ENCODE results near the gene TMEM39B. TPM values are rescaled to one million over a fixed set of nuclear protein-coding genes. Genes with fewer than 3 reads are reported as not detected.
"Not testable (repeated sequence)": the region's sequence is repeated elsewhere in the genome, so short reads cannot be mapped to it uniquely, and the experiment has no call there.

TMEM39B gene
- total RNA-seq, 1 experiment from 2014 or later, result 30.4 TPM

- intact Hi-C loops (cut with micrococcal nuclease; ENCODE audit: unreplicated experiment), result no loop called here
- no peak for DNase-seq (ENCODE audit: low spot score)
- Histone ChIP-seq H3K4me3 (ENCODE audit: low read depth, low read length, poor library complexity, severe bottlenecking) (no peak overlapping the region), H3K4me1 (ENCODE audit: insufficient read depth, low read length, poor library complexity, severe bottlenecking) (no peaks in the 10 kb centered on the region), H3K27ac (ENCODE audit: low read depth, low read length, poor library complexity, severe bottlenecking) (no peak overlapping the region), H3K9me3 (ENCODE audit: low read depth, low read length, poor library complexity, severe bottlenecking) (no peaks in the 10 kb centered on the region), H3K27me3 (replicated peaks; ENCODE audit: insufficient read depth, low read depth, low read length, poor library complexity) (no peaks in the 10 kb centered on the region), H3K36me3 (ENCODE audit: insufficient read depth, low read length, poor library complexity, severe bottlenecking) (peaks cover 35% of the 10 kb centered on the region)
- POLR2A ChIA-PET (ENCODE audit: low non-redundant PET), result no interaction called here
- CTCF ChIA-PET, result interaction anchor here (0.9 kb wide), 1 partner anchor 8 kb away, joined by 3 read pairs; no protein-coding TSS in a partner anchor
- no peak for TF ChIP-seq EZH2 (IDR thresholded peaks at IDR 0.05; ENCODE audit: borderline replicate concordance, low read depth, low read length, poor library complexity, severe bottlenecking)
- no peak for TF ChIP-seq CTCF (conservative IDR thresholded peaks at IDR 0.05; ENCODE audit: low read depth, low read length)
- no TSS peak for BruUV-seq (replicated peaks)
These were observed 9.3 kb downstream of the TMEM39B start for GRCh38 chr1:32082022-32082421.

- H3K27me3 ChIP-seq (replicated peaks; ENCODE audit: insufficient read depth, low read depth, low read length, poor library complexity); POLR2A ChIA-PET (ENCODE audit: low non-redundant PET); H3K27ac ChIP-seq (ENCODE audit: low read depth, low read length, poor library complexity, severe bottlenecking); H3K4me3 ChIP-seq (ENCODE audit: low read depth, low read length, poor library complexity, severe bottlenecking); H3K9me3 ChIP-seq (ENCODE audit: low read depth, low read length, poor library complexity, severe bottlenecking); H3K4me1 ChIP-seq (ENCODE audit: insufficient read depth, low read length, poor library complexity, severe bottlenecking); BruUV-seq (replicated peaks); intact Hi-C loops (cut with micrococcal nuclease; ENCODE audit: unreplicated experiment); DNase-seq (ENCODE audit: low spot score): not testable (repeated sequence)
- H3K36me3 ChIP-seq (ENCODE audit: insufficient read depth, low read length, poor library complexity, severe bottlenecking), result peaks cover 22% of the 10 kb centered on the region
- CTCF ChIA-PET, result interaction anchor here (0.7 kb wide), 1 partner anchor 143 kb away, joined by 4 read pairs; no protein-coding TSS in a partner anchor
These were observed 13.6 kb downstream of the TMEM39B start for GRCh38 chr1:32086381-32086780.

DNA sequence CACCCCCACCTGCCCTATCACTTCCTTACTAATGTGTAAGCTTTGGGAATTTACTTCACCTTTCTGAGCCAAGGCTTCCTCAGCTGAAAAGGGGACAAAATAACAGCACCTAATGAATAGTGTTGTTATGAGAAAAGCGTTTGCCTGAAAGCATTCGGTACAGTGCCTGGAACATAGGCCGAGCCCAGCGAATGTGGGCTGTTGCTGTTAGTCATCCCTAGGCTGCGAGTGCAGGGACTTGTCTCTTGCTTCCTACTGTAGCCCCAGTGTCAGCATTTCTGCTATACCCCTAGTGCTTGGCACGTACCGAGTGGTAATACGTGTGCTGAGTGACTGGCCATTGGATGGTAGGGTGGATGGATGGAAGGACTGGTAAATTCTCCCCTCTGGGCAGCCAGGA lies 18.4 kb downstream of the TMEM39B start:
- peaks cover 45% of the 10 kb centered on the region for H3K36me3 ChIP-seq (ENCODE audit: insufficient read depth, low read length, poor library complexity, severe bottlenecking)
- ChIA-PET POLR2A (ENCODE audit: low non-redundant PET) (no interaction called here), CTCF (no interaction called here)
- no peaks in the 10 kb centered on the region for H3K4me1 ChIP-seq (ENCODE audit: insufficient read depth, low read length, poor library complexity, severe bottlenecking)
- no peak for TF ChIP-seq CTCF (conservative IDR thresholded peaks at IDR 0.05; ENCODE audit: low read depth, low read length)
- no peak for TF ChIP-seq EZH2 (IDR thresholded peaks at IDR 0.05; ENCODE audit: borderline replicate concordance, low read depth, low read length, poor library complexity, severe bottlenecking)
- H3K9me3 ChIP-seq (ENCODE audit: low read depth, low read length, poor library complexity, severe bottlenecking), result no peaks in the 10 kb centered on the region
- H3K27me3 ChIP-seq (replicated peaks; ENCODE audit: insufficient read depth, low read depth, low read length, poor library complexity), result no peaks in the 10 kb centered on the region
- no peak overlapping the region for H3K4me3 ChIP-seq (ENCODE audit: low read depth, low read length, poor library complexity, severe bottlenecking)
- intact Hi-C loops (cut with micrococcal nuclease; ENCODE audit: unreplicated experiment), result no loop called here
- DNase-seq (ENCODE audit: low spot score), result no peak
- no peak overlapping the region for H3K27ac ChIP-seq (ENCODE audit: low read depth, low read length, poor library complexity, severe bottlenecking)
- no TSS peak for BruUV-seq (replicated peaks)

GRCh38 chr1:32091591-32091990 lies 18.9 kb downstream of the TMEM39B start:
- peaks cover 47% of the 10 kb centered on the region for H3K36me3 ChIP-seq (ENCODE audit: insufficient read depth, low read length, poor library complexity, severe bottlenecking)
- H3K27me3 ChIP-seq (replicated peaks; ENCODE audit: insufficient read depth, low read depth, low read length, poor library complexity), result no peaks in the 10 kb centered on the region
- TF ChIP-seq EZH2 (IDR thresholded peaks at IDR 0.05; ENCODE audit: borderline replicate concordance, low read depth, low read length, poor library complexity, severe bottlenecking), result no peak
- TF ChIP-seq CTCF (conservative IDR thresholded peaks at IDR 0.05; ENCODE audit: low read depth, low read length), result no peak
- BruUV-seq (replicated peaks), result no TSS peak
- intact Hi-C loops (cut with micrococcal nuclease; ENCODE audit: unreplicated experiment), result no loop called here
- no peak for DNase-seq (ENCODE audit: low spot score)
- no peaks in the 10 kb centered on the region for H3K4me1 ChIP-seq (ENCODE audit: insufficient read depth, low read length, poor library complexity, severe bottlenecking)
- POLR2A ChIA-PET (ENCODE audit: low non-redundant PET), result interaction anchor here (0.6 kb wide), 1 partner anchor 37 kb away, joined by 7 read pairs; no protein-coding TSS in a partner anchor
- CTCF ChIA-PET, result no interaction called here
- no peak overlapping the region for H3K27ac ChIP-seq (ENCODE audit: low read depth, low read length, poor library complexity, severe bottlenecking)
- no peaks in the 10 kb centered on the region for H3K9me3 ChIP-seq (ENCODE audit: low read depth, low read length, poor library complexity, severe bottlenecking)
- H3K4me3 ChIP-seq (ENCODE audit: low read depth, low read length, poor library complexity, severe bottlenecking), result no peak overlapping the region
